Adipose tissue (tissue), 3 donors: ENCODE data around the gene FAAP24. TPM values are rescaled to one million over a fixed set of nuclear protein-coding genes. Genes with fewer than 3 reads are reported as not detected.
"Not testable (repeated sequence)": the region's sequence is repeated elsewhere in the genome, so short reads cannot be mapped to it uniquely, and the experiment has no call there.

ENCODE experiments used
- H3K27ac ChIP-seq: one replicate; pipeline ENCODE4 v1.5.1; 2013; ENCODE audit warnings: low read depth, low read length
- WGBS, 3 donors: extraction: QIAGEN DNeasy Blood & Tissue Kit; methylation state at CpG; one replicate each; pipeline ENCODE4 v1.1.7; 2013; 5-methylcytosine and 5-hydroxymethylcytosine counted together
- polyA plus RNA-seq, 3 donors: library from polyadenylated mRNA; stranded (reverse); fragments of 200-250 nt; gene quantifications; one replicate each; pipeline ENCODE4 v1.2.3, GENCODE V29; 2013
- donor health status: healthy with polysubstance abuse.
- donor health status: Bipolar disorder and iron deficiency.
- donor health status: healthy.

The FAAP24 gene, protein sequence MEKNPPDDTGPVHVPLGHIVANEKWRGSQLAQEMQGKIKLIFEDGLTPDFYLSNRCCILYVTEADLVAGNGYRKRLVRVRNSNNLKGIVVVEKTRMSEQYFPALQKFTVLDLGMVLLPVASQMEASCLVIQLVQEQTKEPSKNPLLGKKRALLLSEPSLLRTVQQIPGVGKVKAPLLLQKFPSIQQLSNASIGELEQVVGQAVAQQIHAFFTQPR
- 1 to 10 TPM in 2 of 3 donors, under 1 TPM in 1; 0.79 to 2.6 (median 1.4) TPM for polyA plus RNA-seq

DNA sequence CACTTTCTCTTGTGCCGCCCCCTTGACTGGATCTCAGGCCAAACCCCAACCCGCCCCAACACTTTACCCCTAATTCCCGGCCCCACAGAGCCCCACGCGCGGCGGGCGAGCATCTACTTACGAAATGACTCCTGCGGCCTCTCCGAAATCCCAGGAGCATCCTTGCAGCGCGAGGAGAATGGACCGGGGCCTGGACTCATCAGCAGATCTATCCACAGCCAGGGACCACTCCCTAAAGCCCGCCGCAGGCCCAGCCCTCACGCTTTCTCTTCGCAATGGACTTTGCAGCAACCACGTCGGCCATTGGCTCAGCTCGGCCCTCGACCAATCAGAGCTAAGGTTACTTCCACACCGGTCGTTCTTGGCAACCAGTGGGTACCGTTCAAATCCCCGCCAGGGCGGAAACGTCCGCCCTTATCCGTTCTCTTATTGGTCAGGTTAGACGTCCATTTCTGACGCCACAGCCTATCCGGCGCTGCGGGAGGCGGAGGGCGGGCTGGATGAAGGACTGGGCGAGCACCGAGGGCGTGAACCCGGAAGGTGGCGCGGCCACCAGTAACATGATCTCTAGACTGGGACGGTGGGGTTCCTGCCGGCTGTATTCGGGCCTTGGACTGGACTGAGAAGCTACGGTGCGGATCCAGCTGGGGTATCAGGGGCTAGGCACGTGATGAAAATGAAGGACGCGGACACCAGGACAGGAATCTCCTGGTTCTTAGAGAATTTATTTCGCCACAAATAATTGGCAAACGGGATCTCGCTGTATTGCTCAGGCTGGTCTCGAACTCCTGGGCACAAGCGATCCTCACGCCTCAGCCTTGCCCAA lies at the start of gene FAAP24, which contains the start of gene CEP89:
Gene FAAP24 (plus strand): TSS at position 528 of the 826 bp plus-strand sequence. CDS start 955 bp downstream, outside the sequence.
Gene CEP89 (minus strand): TSS at position 244 of the 826 bp plus-strand sequence. CDS start 84 bp downstream, at position 160.
- H3K27ac ChIP-seq = no peak within 1 kb of the TSS
- 1 to 3% (median 1%) methylated on average over 57 of the region's 57 CpGs for WGBS, 3 donors

DNA sequence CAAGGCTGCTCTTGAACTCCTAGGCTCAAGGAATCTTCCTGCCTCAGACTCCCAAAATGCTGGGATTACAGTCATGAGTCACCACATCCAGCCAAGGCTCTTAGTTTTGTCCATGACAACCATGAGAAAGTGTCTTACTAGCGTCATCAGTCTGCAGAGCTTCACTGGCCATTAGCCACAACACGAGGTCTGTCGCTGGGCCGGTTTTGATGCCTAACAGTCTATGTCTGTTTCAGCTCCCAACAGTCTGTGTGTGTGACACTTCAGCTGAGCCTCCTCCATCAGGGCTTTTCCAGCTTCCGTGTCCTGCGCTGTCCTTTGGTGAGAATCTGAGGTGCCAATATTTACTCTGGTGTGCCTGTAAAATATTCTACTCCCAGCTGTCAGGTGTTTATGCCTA lies 47.8 kb upstream of the FAAP24 start:
- WGBS, 3 donors = 86 to 96% (median 96%) methylated on average over 6 of the region's 6 CpGs
- H3K27ac ChIP-seq = no peak overlapping the region

DNA sequence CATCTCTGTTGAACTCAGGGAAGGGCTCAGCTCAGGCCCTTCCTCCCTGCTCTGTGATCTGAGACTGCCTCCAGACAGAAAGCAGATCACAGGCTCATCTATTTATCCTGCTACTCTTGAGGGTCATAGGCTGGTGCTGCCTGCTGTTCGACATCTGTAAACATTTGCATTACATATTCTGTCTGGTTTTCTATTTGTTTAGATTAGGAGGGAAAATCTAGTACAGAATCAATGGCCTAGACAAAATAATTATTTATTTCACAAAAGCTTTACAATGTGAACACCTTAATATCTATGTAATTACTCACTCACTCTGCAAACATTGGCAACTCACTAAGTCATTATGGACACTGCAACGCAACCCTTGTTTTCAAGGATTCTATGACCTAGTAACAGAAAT lies 43.2 kb upstream of the FAAP24 start:
- no peak overlapping the region for H3K27ac ChIP-seq
- 78 to 90% (median 86%) methylated on average over 2 of the region's 2 CpGs for whole genome bisulfite sequencing, 3 donors

DNA sequence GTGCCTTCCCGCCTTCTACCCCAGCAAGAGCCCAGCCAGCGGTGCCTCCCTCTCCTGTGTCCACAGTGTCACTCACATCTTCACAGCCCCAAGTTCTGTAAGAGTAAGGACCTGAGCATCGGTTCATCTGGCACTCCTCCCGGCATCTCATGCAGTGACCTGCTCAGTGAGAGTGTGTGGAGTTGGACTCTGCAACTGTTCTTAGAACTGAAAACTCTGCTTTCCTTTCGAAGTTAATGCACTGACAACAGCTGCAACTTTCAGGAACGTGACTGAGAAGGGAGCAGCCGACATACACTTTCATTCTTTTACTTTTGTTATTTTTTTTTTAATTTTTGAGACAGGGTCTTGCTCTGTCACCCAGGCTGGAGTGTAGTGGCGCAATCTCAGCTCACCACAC lies 41.5 kb upstream of the FAAP24 start:
- H3K27ac ChIP-seq = no peak overlapping the region
- WGBS, 3 donors = 96 to 98% (median 96%) methylated on average over 8 of the region's 8 CpGs

DNA sequence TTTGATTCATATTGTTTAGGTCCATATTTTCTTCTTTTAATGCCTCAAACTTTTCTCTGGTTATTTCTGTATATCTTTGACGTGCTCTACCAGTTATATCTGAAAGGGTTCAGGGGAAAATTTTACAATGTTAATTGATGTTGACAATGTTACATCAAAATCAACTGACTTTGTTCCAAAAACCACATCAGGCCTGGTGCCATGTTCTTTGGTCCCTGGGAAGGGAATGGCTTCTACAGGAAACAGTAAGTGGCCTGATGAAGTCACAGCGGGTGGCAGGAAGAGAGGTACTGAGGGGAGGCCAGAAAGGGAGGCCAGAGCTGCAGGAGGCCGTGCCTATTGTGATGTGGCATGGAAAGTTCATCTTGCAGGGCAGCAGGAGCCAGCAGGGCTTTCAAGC lies 38.5 kb upstream of the FAAP24 start:
- WGBS, 3 donors = 97 to 98% (median 97%) methylated on average over 3 of the region's 3 CpGs
- H3K27ac ChIP-seq = no peak overlapping the region

DNA sequence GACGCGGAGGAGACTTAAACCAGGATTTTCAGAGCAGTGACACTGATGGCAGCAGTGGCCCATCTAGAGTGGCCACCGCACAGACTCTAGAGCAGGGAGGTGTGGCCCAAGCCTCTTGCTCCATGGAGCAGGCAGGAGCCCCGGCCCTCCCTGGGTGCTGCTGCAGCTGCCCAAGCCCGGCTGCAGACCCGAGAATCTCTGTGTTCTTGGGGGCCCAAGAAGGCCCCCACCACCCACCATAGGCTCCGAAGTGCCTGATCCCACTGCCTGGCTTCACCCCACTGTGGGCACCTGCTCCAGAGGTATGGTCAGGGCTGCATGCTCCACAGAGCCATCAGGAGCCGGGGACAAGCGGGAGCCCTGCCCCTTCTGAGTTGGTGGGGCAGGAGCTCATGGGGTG lies 36.4 kb upstream of the FAAP24 start:
- no peak overlapping the region for H3K27ac ChIP-seq
- WGBS, 3 donors = 89 to 98% (median 92%) methylated on average over 9 of the region's 9 CpGs

DNA sequence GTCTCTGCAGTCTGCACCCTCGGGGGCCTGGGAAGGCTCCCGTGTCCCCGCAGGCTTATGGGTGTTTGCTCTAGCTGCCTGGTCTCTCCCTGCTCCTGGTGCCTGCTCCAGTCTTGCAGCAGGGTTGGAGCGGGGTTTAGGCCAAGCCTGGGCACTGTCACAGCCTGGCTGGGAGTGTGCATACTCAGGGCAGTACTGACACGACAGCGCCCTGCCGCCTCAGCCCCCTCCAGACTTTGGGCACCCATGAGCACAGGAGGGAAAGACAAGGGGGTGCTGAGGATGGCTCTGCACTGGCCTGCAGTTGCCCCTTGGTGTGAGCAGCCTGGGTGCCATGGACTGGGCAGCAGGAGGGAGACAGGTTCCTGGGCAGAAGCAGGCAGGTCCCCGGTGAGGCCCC lies 36.0 kb upstream of the FAAP24 start:
- 92 to 97% (median 96%) methylated on average over 8 of the region's 8 CpGs for WGBS, 3 donors
- no peak overlapping the region for H3K27ac ChIP-seq

DNA sequence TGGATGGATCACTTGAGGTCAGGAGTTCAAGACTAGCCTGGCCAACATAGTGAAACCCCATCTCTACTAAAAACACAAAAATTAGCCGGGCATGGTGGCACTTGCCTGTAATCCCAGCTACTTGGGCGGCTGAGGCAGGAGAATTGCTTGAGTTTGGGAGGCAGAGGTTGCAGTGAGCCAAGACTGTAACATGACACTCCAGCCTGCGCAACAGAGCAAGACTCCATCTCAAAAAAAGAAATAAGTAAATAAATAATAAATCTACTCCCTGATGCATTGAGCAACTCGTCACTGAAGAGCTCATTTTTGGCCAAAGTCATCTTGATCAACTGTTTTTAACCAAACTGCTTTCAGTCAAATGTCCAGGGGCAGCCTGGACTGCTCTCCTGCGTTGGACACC lies 30.8 kb upstream of the FAAP24 start:
- 83 to 91% (median 88%) methylated on average over 5 of the region's 5 CpGs for WGBS, 3 donors
- H3K27ac ChIP-seq = not testable (repeated sequence)

DNA sequence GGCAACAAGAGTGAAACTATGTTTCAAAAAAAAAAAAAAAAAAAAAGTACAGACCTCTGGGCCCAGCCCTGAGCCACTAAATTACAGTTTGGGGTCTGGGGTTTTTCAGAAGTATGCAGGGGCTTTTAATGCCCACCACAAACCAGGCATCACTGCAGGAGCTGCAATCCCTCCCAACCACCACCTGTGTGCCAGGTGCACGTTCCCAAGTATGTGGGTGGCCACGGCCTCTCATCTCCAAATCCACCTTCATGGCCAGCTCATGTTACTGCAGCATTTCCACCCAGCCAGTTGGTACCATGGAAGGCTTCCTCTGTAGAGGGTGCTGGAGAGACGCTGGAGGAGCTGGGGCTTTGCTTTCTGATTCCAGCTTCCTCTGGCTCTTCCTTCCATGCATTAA lies 26.8 kb upstream of the FAAP24 start:
- H3K27ac ChIP-seq = no peak overlapping the region
- WGBS, 3 donors = 59 to 77% (median 70%) methylated on average over 3 of the region's 3 CpGs

DNA sequence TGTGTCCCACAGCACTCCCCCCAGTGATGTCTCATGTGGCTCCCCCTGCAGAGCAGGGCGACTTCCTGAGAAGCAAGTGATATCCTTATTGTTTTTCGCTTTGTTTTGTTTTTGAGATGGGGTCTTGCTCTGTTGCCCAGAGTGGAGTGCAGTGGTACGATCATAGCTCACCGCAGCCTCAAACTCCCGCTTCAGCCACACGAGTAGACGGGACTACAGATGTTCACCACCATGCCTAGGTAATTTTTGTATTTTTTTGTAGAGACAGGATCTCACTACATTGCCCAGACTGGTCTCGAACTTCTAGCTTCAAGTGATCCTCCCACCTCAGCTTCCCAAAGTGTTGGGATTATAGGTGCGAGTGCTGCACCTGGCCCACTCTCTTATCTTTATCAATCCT lies 5.3 kb upstream of the FAAP24 start:
- H3K27ac ChIP-seq = no peak overlapping the region
- WGBS, 3 donors = 92 to 97% (median 95%) methylated on average over 9 of the region's 9 CpGs

DNA sequence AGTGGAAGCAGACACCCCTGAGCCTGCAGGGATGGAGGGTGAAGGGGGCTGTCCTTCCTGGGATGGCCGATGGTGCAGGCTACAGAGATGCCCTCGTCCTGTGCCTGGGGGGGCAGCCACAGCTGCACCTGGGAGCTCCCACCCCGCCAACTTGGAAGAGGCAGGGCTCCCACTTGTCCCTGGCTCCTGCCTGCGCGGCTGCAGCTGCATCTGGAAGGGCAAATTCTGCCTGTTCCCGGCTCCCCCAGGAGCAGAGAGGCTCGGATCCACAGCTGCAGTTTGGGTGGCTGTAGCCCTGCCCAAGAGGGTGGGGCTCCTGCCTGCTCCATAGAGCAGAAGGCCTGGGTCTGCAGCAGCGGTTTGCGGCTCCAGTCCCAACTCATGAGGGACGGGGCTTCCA lies 2.5 kb upstream of the FAAP24 start:
- 90 to 98% (median 94%) methylated on average over 7 to 10 of the region's 10 CpGs for WGBS, 3 donors
- H3K27ac ChIP-seq = no peak overlapping the region

DNA sequence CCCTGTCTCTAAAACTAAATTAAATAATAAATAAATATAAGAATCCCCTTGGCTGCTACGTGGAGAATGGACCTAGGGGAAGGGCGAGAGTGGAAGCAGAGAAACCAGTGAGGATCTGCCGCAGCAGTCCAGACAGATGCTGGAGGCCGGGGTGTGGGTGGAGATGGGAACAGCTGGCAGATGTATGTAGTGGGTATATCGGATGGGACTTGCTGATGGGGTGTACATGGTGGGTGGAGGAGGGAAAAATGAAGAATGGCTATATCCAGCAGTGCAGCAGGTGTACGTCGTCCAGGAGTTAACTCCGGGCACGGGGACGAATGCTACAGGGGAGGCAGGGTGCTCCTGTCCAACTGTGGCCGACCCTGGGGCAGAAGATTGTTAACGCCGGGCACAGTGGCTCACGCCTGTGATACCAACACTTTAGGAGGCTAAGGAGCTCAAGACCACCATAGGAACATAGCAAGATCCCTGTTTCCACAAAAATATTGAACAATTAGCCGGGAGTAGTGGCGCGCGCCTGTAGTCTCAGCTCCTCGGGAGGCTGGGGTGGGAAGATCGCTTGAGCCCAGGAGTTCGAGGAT lies 938 bp upstream of the FAAP24 start:
- WGBS, 3 donors = 20 to 28% (median 20%) methylated on average over 21 of the region's 21 CpGs
- H3K27ac ChIP-seq = no peak overlapping the region

DNA sequence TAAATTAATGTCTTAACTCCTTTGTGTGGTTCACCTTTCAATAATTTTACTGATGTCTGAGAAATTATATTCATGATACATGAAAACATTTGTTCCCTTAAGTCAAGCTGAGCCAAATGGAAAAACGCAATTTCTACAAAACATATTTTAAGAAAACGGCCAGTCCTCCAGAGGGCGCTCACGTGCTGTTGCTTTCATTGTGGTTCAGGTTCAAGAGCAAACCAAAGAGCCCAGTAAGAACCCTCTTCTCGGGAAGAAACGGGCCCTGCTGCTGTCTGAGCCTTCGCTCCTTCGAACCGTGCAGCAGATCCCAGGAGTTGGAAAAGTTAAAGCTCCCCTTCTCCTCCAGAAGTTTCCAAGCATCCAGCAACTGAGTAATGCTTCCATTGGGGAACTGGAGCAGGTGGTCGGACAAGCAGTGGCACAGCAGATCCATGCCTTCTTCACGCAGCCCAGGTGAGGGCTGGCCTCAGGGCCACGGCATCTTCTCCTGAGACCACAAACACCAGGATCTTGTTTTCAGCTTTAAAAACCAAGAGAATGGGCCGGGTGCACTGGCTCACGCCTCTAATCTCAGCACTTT lies 4.3 kb downstream of the FAAP24 start:
- 36 to 48% (median 45%) methylated on average over 14 of the region's 14 CpGs for WGBS, 3 donors

DNA sequence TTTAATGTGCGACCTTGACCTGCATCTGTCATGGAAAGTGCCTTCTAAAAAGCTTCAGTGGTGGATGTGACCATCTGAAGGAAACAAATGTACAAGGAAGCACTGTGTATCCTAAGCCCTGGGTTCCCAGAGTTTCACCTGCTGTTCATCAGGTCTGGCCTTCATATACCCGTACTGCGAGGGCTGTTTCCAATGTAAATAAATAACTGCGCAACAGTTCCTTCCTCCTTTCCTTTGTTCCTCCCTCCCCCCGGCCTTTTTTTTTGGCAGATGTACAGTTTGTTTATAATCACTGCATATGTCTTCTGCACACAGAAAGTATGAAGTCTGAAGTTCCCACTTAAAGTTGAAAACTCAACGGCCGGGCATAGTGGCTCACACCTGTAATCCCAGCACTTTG lies 5.2 kb downstream of the FAAP24 start:
- 53 to 70% (median 59%) methylated on average over 7 of the region's 7 CpGs for WGBS, 3 donors
- no peak overlapping the region for H3K27ac ChIP-seq

More for the DNA sequence above, 4.3 kb downstream of the FAAP24 start:
- H3K27ac ChIP-seq = no peak overlapping the region

DNA sequence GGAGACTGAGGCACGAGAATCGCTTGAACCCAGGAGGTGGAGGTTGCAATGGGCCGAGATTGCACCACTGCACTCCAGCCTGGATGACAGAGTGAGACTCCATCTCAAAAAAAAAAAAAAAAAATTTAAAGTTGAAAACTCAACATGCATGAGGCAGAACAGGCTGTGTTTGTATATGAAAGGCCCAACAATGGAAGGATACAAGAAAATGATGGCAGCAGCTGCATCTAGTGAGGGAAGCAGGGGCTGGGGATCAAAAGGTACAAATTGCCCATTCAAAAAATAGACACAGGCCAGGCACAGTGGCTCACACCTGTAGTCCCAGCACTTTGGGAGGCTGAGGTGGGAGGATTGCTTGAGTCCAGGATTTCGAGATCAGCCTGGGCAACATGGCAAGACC lies 5.8 kb downstream of the FAAP24 start:
- H3K27ac ChIP-seq = not testable (repeated sequence)
- WGBS, 3 donors = 87 to 91% (median 90%) methylated on average over 4 of the region's 4 CpGs

DNA sequence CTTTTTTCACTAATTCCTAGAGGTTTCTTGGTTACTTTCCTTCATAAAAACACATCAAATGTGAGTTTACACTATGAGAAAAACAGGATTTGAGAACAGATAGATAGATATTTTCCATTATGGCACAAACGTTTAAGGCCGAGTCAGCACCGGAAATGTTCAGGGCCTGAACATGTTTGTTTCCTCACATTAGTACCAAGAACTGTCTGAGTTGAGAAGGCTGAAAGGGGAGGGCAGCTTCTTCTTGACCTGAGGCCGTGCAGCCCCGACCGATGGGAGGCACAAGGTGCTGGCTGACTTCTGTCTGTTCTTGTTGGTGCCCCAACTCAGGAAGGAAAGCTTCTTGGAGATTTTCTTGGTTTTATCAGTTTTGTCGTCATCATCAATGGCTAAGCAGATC lies 7.8 kb downstream of the FAAP24 start:
- WGBS, 3 donors = 87 to 88% (median 87%) methylated on average over 7 of the region's 7 CpGs
- H3K27ac ChIP-seq = not testable (repeated sequence)

DNA sequence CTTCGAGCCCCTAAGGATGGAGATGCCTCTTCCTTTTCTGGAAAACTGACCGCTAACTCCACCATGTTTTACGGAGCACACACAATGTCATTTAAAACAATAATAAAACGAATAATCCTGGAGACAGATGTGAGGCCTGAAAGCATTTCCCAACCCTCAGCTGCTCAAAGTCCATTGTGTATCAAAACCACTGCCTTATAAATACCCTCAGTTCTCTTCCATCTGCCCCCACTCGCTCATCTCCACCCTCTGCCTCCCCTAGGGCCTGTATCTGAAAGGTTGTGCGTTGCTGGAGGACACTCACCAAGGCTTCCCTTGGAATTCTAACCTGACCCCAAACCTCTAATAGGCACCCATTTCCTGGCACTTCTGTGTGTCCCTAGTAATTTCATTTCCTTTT lies 10.4 kb downstream of the FAAP24 start:
- WGBS, 3 donors = 93 to 98% (median 98%) methylated on average over 6 of the region's 6 CpGs
- H3K27ac ChIP-seq = not testable (repeated sequence)

DNA sequence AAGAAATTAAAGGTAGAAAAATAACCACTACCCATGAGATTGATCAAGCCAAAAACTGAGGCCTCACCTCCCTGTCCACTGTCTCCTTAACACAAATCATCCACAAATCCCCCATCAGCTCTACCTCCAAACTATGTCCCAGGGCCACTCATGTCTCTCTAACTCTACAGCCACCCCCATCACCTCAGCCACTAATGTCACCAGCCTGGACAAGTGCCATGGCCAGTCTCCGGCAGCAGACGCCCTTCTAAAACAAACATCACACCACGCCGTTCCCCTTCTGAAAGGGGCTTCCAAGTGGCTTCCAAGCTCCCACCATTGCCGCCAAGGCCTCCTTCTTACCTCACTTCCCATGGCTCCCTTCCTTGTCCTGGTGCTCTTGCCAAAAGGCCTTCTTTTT lies 16.2 kb downstream of the FAAP24 start:
- H3K27ac ChIP-seq = not testable (repeated sequence)
- 42 to 95% (median 85%) methylated on average over 5 of the region's 5 CpGs for WGBS, 3 donors

DNA sequence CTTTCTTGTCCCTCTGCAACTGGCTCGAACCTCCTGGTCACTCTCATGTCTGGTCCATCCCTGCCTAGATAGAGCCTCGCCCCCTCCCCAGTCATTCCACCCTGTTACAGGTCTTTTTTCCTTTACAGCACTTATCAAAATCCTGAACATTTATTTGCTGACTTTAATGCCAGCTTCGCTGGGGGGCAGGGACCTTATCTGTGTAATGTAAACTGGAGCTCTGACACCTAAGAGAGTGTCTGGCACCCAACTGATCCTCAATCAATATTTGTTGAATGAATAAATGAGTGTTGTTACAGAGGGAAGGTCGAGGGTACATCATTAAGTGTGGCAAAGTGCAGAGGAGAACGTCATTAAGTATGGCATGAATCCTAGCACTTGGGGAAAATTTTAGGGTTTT lies 16.7 kb downstream of the FAAP24 start:
- 37 to 76% (median 75%) methylated on average over 5 of the region's 5 CpGs for WGBS, 3 donors
- no peak overlapping the region for H3K27ac ChIP-seq
